Mucosa of stomach (tissue), 1 donor: Measurements from ENCODE around the gene RRH.

ENCODE experiments used
- H3K27me3 ChIP-seq: one replicate; pipeline ENCODE4 v1.7.0; 2013; ENCODE audit warnings: mild to moderate bottlenecking, low read length; ENCODE audit not compliant: control insufficient read depth, insufficient read depth
- H3K36me3 ChIP-seq: one replicate; pipeline ENCODE4 v1.7.0; 2013; ENCODE audit warnings: low read length; ENCODE audit not compliant: control insufficient read depth, insufficient read depth
- H3K4me1 ChIP-seq: one replicate; pipeline ENCODE4 v1.7.0; 2013; ENCODE audit warnings: mild to moderate bottlenecking, low read length; ENCODE audit not compliant: control insufficient read depth, insufficient read depth
- H3K4me3 ChIP-seq: one replicate; pipeline ENCODE4 v1.7.0; 2013; ENCODE audit warnings: low read length
- H3K9ac ChIP-seq: one replicate; pipeline ENCODE4 v1.7.0; 2013; ENCODE audit warnings: mild to moderate bottlenecking, low read length, moderate library complexity
- H3K9me3 ChIP-seq: one replicate; pipeline ENCODE4 v1.7.0; 2013; ENCODE audit warnings: mild to moderate bottlenecking, low read length, moderate library complexity; ENCODE audit not compliant: control insufficient read depth
- donor health status: Pancreatic carcinoma.

Gene RRH

DNA sequence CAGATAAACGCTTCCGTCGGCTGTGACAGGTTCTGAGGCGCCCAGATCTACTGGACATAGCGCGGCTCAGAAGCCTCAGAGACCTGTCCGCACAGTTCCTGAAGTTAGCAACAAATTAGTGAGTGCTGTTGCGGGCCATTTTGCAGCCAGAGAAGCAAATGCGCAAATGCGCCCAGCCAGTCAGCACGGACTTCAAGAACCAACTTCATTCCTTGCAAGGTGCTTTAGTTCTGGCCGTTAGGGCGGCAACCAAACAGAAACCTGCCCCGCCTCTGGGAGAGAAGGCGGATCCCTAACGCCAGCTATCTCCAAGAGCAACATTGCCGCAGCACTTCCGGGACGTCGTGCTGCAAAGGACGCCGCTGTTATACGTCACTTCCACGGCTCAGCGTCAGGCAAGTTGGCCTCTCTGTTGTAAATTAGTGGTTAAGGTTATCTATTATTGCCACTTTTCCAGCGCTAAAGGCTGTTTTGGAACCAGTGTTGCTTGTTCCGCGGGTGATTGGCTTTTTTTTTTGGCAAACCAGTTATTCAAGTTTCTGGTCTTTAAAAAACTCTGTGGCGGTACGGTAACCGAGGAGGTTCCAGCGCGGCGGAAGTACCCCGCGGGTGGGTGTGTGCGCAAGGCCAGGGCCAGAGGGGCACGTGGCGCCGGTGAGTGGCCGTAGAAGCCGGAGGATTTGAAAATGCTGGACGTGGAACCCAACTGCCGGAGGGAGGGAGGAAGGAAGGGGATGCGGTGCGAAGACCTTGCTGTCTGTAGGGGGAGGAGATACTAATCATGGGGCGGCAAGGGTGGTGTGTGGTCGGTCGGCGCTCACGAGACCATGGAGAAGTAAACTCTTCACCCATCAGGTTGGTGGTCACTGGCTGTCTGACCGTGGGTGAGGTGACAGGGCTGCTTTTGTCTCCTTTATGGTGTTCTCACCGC, 12.4 kb upstream of the RRH start, which contains the start of gene GAR1:
TSS of gene GAR1 (plus strand) at position 612 of the 931 bp plus-strand sequence. CDS start 403 bp downstream, outside the sequence.
- no peaks in the 10 kb centered on the region for H3K9me3 ChIP-seq
- no peaks in the 10 kb centered on the region for H3K27me3 ChIP-seq
- no peaks in the 10 kb centered on the region for H3K36me3 ChIP-seq

DNA sequence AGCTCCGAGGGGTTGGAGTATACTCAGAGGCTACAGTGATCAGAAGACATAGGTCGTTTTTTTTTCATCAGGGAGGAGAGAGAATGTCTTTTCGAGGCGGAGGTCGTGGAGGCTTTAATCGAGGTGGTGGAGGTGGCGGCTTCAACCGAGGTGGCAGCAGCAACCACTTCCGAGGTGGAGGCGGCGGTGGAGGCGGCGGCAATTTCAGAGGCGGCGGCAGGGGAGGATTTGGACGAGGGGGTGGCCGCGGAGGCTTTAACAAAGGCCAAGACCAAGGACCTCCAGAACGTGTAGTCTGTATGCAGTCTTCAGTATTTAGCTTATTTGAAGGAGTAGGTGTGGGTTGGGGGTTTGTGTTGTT, 11.7 kb upstream of the RRH start:
- no peaks in the 10 kb centered on the region for H3K9me3 ChIP-seq
- peak overlapping the region; percentile 75 for H3K9ac ChIP-seq
- H3K4me3 ChIP-seq: peak overlapping the region; percentile 73
- no peaks in the 10 kb centered on the region for H3K27me3 ChIP-seq
- H3K36me3 ChIP-seq: no peaks in the 10 kb centered on the region
- H3K4me1 ChIP-seq: peaks cover 10% of the 10 kb centered on the region

More for the DNA sequence above, 12.4 kb upstream of the RRH start, which contains the start of gene GAR1:
- Histone ChIP-seq H3K4me3 (peak within 1 kb of the TSS; percentile 73), H3K4me1 (peaks cover 10% of the 10 kb centered on the region), H3K9ac (peak within 1 kb of the TSS; percentile 75)

DNA sequence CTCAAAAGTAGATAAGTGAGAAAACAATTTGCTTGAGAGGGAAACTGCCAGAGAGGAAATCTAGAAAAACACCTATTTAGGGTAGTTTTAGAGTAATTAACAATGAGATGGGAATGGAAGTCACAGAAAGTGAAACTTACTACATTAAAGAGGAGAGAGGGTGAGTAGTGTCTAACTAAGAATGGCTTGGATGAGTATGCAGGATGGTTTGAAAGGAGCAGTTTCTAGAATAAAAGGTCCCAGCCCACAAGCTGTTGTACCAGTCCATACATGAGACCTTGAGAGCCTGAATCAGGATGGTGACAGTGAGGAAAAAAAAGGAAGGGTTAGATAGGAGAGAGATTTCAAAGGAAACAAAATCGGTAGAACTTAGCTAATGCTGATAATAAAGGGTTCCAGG, 10.9 kb upstream of the RRH start:
- no peaks in the 10 kb centered on the region for H3K36me3 ChIP-seq
- H3K4me3 ChIP-seq: no peak overlapping the region
- H3K27me3 ChIP-seq: no peaks in the 10 kb centered on the region
- H3K9me3 ChIP-seq: no peaks in the 10 kb centered on the region
- H3K9ac ChIP-seq: peak overlapping the region; percentile 75
- H3K4me1 ChIP-seq: peaks cover 10% of the 10 kb centered on the region

DNA sequence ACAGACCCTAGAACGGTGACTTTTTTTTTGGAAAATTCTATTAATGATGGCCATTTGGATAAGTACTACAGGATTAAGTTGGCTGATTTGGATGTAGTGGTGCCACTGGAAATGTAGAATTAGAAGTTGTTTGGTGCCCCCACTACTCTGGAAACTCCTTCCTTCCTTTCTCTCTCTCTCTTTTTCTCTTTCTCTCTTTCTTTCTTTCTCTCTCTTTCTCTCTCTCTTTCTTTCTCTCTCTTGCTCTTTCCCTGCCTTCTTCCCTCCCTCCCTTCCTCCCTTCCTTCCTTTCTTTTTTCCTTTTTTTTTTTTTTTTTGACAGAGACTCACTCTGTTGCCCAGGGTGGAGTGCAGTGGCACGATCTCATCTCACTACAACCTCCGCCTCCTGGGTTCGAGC, 9.5 kb upstream of the RRH start:
- no peaks in the 10 kb centered on the region for H3K36me3 ChIP-seq
- H3K9me3 ChIP-seq: no peaks in the 10 kb centered on the region
- H3K27me3 ChIP-seq: no peaks in the 10 kb centered on the region
- H3K4me3 ChIP-seq: no peak overlapping the region
- H3K9ac ChIP-seq: no peak overlapping the region
- H3K4me1 ChIP-seq: peaks cover 10% of the 10 kb centered on the region

DNA sequence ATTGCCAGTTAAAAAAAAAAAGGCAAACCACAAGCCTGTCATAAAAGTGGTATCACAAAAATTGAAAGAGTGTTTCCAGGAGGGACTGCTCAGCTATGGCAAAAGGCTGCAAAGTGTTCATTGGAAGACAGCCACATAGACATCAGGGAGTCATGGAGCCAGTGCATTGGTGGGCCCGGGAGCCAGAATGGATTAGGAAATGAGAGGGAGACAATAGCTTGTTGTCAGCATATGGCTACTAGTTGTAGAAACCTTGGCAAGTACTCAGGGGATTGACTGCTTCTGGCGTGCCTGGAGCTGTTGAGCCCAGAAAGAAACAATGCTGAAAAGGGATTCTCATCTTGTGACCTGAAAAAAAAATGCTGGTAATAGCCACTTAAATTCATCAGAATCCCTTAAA, 7.2 kb upstream of the RRH start:
- Histone ChIP-seq H3K27me3 (no peaks in the 10 kb centered on the region), H3K36me3 (no peaks in the 10 kb centered on the region), H3K9me3 (no peaks in the 10 kb centered on the region), H3K4me3 (no peak overlapping the region), H3K9ac (no peak overlapping the region), H3K4me1 (peaks cover 10% of the 10 kb centered on the region)

DNA sequence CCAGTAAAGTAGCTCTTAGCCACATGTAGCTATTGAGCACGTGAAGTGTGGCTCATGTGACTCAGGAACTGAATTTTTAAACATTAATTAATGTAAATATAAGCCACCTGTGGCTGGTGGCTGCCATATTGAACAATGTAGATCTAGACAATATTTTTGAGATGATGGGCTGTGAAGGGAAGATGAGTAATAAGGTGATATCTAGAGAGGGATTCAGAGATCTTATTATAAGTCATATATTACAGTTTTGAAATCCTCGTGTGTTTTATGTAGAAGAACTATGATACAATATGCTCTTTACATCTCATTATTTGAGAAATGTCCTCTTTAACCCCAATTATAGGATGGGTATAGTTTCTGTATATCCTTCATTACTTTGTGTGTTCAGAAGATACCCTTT, 6.6 kb upstream of the RRH start:
- Histone ChIP-seq H3K9ac (no peak overlapping the region), H3K4me3 (no peak overlapping the region), H3K9me3 (no peaks in the 10 kb centered on the region), H3K27me3 (no peaks in the 10 kb centered on the region), H3K4me1 (peaks cover 10% of the 10 kb centered on the region), H3K36me3 (no peaks in the 10 kb centered on the region)

DNA sequence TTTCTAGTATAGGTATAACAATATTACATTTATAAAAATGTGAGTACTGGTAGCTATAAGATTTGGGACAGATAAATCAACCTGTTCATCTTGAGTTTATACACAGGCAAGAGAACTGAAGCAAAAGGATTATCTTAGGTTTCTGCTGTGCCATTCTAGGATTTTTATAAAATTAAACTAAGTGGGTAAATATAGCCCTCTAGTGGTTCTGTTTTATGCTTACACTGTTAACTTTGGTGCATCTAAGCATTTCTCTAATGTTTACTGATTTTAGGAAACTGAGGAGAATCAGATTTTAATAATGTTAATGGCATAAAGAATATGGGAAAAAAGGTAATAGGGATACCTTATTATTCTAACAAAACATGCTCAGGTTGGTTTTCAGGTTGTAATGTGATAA, 1.1 kb upstream of the RRH start:
- H3K4me3 ChIP-seq: no peak overlapping the region
- no peaks in the 10 kb centered on the region for H3K27me3 ChIP-seq
- H3K9me3 ChIP-seq: no peaks in the 10 kb centered on the region
- H3K36me3 ChIP-seq: no peaks in the 10 kb centered on the region
- H3K9ac ChIP-seq: no peak overlapping the region
- no peaks in the 10 kb centered on the region for H3K4me1 ChIP-seq

DNA sequence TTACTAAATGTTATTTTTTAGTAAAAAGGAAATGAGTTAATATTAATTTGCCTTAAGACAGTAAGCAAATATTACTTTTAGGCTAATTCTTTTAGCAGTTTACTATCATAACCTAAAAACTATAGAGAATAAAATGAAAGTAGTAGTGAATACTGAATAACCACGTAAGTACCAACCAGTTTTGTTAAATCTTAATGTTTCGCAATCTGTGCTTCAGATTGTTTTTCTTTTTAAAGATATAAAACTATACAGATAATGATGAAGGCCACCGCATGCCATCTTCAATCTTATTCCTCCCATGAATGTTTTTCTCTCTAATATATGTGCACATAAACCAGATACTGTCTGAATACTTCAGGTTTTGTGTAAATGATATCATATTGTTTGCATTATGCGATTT, 6.0 kb downstream of the RRH start:
- no peak overlapping the region for H3K4me3 ChIP-seq
- H3K27me3 ChIP-seq: no peaks in the 10 kb centered on the region
- H3K4me1 ChIP-seq: no peaks in the 10 kb centered on the region
- no peaks in the 10 kb centered on the region for H3K36me3 ChIP-seq
- no peak overlapping the region for H3K9ac ChIP-seq
- no peaks in the 10 kb centered on the region for H3K9me3 ChIP-seq

DNA sequence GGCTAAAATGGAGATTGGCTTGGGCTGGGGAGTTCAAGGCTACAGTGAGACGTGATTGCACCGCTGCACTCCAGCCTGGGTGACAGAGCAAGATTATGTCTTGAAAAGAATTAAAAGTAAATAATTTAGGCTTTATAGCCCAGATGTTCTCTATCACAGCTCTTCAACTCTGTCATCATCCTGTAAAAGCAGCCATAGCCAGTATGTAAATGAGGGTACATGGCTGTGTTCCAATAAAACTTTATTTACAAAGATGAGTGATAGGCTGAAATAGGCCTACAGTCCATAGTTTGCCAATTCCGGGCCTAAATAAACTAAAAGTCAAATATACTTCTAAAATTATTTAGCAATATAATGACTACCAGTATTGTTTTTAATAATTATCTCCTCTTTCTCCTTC, 9.2 kb downstream of the RRH start:
- Histone ChIP-seq H3K9ac (no peak overlapping the region), H3K9me3 (no peaks in the 10 kb centered on the region), H3K4me1 (no peaks in the 10 kb centered on the region), H3K4me3 (no peak overlapping the region), H3K27me3 (no peaks in the 10 kb centered on the region), H3K36me3 (no peaks in the 10 kb centered on the region)

DNA sequence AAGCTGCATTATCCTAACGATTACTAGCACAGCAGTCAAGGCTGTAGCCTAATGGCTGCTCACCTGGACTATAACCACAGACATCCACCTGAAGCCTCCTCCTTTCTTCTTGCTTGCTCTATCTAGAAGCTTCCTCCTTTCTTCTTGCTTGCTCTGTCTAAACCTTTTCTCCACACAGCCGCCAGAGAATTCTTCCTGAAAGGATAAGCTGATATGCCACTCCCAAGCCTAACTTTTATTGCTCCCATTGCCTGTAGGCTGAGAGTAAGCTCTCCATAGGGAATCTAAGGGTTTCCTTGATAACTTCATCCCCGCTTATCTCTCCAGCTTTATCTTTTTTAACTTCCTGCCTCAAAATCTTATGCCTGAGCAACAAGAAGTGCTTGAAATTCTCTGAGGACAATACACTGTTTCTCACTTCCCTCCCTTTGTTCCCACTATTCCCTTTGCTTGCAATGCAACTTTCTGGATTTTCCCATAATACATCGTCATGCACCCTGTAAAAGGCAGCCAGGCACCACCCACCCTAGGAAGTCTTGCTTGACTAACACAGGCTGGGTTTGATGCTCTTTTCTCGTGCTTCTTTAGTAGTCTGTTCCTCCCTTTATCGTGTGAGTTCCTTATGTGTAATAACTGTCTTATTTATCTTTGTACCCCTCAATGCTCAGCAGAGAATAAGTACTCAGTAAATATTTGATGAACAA, 18.8 kb downstream of the RRH start:
- Histone ChIP-seq H3K4me3 (no peak overlapping the region), H3K4me1 (no peaks in the 10 kb centered on the region), H3K36me3 (no peaks in the 10 kb centered on the region), H3K9ac (no peak overlapping the region), H3K9me3 (no peaks in the 10 kb centered on the region), H3K27me3 (no peaks in the 10 kb centered on the region)

DNA sequence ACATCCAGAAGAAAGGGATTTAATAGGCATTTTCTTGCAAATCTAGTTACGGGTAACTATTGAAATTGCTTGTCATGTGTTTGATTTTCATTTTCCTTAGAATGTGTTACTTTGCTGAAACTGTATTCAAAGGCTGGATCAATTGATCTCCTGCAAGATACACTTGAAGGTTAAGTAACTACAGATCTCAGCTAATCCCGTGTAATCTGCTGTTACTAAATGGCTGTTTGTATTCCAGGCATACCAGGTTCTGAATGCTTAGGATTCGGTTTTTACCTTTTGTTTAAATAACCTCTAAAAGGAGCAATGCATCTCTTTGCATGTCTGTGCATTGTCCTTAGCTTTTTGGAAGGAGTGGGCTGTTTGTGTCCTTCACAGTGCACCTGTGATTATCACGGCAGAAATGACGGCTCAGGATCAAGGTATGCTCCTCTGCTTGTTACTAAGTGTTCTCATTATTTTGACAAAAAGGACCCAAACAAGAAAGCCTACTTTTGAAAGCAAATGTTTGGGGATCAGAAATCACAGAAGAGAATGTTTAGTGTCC, 20.2 kb downstream of the RRH start, which contains the start of gene LRIT3:
TSS of gene LRIT3 (plus strand) at position 212 of the 547 bp plus-strand sequence. CDS start at position 307, 95 bp downstream.
- Histone ChIP-seq H3K36me3 (no peaks in the 10 kb centered on the region), H3K27me3 (no peaks in the 10 kb centered on the region), H3K4me3 (no peak within 1 kb of the TSS), H3K9me3 (no peaks in the 10 kb centered on the region), H3K9ac (no peak within 1 kb of the TSS), H3K4me1 (no peaks in the 10 kb centered on the region)

DNA sequence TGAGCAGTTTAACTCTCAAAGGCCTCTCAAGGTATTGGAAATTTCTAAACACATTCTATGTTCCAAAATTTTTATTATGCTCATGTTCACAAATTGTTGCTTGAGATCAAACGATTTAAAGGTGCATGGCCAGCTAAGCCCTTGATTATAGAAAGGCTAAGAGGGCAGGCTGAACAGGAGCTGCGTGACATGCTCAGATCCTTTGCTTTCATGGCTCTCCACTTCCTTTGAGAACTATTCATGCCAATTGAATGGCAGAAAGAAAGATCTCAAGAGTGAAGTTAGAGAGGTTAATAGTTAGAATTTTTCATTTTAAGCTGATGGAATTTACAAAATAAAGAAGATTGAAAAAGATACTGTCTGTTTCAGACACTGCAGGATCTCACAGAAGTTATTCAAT, 20.7 kb downstream of the RRH start:
- Histone ChIP-seq H3K36me3 (no peaks in the 10 kb centered on the region), H3K9ac (no peak overlapping the region), H3K4me1 (no peaks in the 10 kb centered on the region)

More for the DNA sequence above, 20.7 kb downstream of the RRH start:
- Histone ChIP-seq H3K9me3 (no peaks in the 10 kb centered on the region), H3K27me3 (no peaks in the 10 kb centered on the region), H3K4me3 (no peak overlapping the region)
